SK-N-MC (cell line): Measurements from ENCODE around the gene NMRAL1.
A peak's percentile ranks its signal among the peaks of the same experiment; 100 is the strongest.

Source experiments
- DNase-seq: peaks from one replicate; pipeline ENCODE4 v3.0.0-alpha.2; 2011; ENCODE audit warnings: low read depth, low spot score
- H3K27ac ChIP-seq: fragments of 200-600 bp; sonication (generic); 2 replicates; pipeline ENCODE4 v1.5.1; 2016; ENCODE audit warnings: mixed run types
- H3K36me3 ChIP-seq: fragments of 200-600 bp; sonication (generic); 2 replicates; pipeline ENCODE4 v1.6.1; 2017; ENCODE audit warnings: antibody characterized with exemption, low read length, mixed read lengths; ENCODE audit not compliant: insufficient read depth
- H3K4me3 ChIP-seq: fragments of 200-600 bp; sonication (generic); 2 replicates; pipeline ENCODE4 v1.5.1; 2016
- H3K9ac ChIP-seq: fragments of 200-600 bp; sonication (generic); 2 replicates; pipeline ENCODE4 v1.8.0; 2017; ENCODE audit warnings: mixed run types, mixed read lengths; ENCODE audit not compliant: insufficient read length
- H3K9me3 ChIP-seq: fragments of 200-600 bp; sonication (generic); 2 replicates; pipeline ENCODE4 v1.6.1; 2017; ENCODE audit warnings: low read depth, mild to moderate bottlenecking, antibody characterized with exemption, low read length, moderate library complexity, mixed read lengths
- EZH2 ChIP-seq: fragments of 200-600 bp; sonication (generic); IDR thresholded peaks from one replicate; pipeline ENCODE4 v1.6.1; 2017; ENCODE audit warnings: antibody characterized with exemption
- FOXP2 ChIP-seq: optimal IDR thresholded peaks from 2 replicates; pipeline ENCODE3; 2011; ENCODE audit warnings: mild to moderate bottlenecking, moderate library complexity; ENCODE audit not compliant: insufficient read depth; ENCODE audit errors: extremely low read length, control extremely low read depth
- POLR2AphosphoS5 ChIP-seq: IDR thresholded peaks from 2 replicates; pipeline ENCODE4 v1.6.1; 2012; ENCODE audit warnings: mild to moderate bottlenecking, low read depth, low read length, borderline replicate concordance

Gene NMRAL1

DNA sequence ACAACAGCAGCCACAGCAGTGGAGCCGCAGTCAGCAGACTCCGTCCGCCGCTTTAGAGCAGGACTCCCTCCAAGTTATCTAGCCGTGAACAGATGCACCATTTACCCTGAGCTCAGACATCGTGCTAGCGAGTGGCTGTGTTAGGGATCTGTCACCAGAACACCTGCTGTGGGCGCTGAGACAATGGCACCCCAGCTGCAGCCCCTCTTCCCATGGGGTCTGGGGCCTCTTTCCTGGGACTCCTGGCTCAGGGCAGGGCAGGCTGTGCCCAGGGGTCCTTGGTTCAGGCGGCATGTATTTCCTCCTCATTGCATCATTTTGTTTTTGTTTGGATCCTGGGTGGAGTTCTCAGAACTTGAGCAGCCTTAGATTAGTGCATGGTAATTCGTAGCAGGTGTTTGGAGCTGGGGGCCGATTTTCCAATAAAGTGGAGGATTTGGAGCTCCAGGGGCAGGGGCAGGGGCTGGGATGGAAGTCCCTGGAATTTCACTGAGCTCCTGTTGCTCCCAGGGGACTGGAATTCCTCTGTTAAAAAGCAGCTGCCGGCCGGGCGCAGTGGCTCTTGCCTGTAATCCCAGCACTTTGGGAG, 23.4 kb downstream of the NMRAL1 start:
- DNase-seq = no peak
- H3K9me3 ChIP-seq = no peaks in the 10 kb centered on the region
- H3K9ac ChIP-seq = peak overlapping the region; percentile 69
- TF ChIP-seq FOXP2 = peak; percentile 87
- TF ChIP-seq POLR2AphosphoS5 = no peak
- TF ChIP-seq EZH2 = no peak
- peak overlapping the region; percentile 37; the same call in 1 of the 2 replicates for H3K4me3 ChIP-seq
- peak overlapping the region; percentile 94 for H3K27ac ChIP-seq
- peaks cover 82% of the 10 kb centered on the region for H3K36me3 ChIP-seq

DNA sequence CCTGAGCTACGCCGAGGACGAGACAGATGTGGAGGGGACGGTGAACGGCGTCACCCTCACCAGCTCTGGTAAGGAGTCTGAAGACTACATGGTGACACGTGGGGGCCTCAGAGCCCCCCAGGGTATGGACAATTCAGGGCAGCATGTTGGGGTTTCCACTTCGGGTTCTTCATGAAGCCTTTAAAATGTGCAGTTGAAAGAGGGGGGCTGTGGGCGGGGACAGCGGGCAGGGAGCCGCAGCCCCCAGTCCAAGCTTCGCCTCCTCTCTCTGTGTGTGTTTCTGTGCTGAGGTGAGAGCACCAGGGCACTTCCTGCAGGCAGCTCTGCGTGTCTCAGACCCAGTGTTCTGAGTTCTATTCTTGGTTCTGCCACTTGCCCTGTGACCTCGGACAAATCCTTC, 24.0 kb downstream of the NMRAL1 start:
- no peak for DNase-seq
- H3K36me3 ChIP-seq = peaks cover 79% of the 10 kb centered on the region
- H3K27ac ChIP-seq = peak overlapping the region; percentile 94
- no peak for TF ChIP-seq EZH2
- peak overlapping the region; percentile 69 for H3K9ac ChIP-seq
- no peaks in the 10 kb centered on the region for H3K9me3 ChIP-seq
- no peak overlapping the region; the same call in 1 of the 2 replicates for H3K4me3 ChIP-seq

DNA sequence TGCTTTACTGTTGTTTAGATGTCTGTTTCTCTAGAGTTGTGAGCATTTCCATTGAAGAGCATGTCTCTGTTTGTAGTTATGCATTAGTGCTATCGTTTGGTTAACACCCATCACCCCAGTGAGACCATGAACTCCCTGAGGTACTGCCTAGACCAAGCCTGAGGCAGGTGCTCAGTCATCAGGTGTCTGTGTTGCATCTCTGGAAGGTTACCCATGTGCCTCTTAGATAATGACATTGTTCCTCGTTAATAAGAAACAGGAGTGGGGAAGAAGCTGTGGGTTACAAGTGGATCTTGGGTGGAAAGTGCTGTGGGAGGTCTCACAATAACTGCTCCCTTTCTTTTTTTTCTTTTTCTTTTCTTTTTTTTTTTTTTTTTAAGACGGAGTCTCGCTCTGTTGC, 30.4 kb downstream of the NMRAL1 start:
- no peaks in the 10 kb centered on the region for H3K9me3 ChIP-seq
- no peak for DNase-seq
- H3K4me3 ChIP-seq = no peak overlapping the region
- no peak overlapping the region for H3K27ac ChIP-seq
- H3K9ac ChIP-seq = no peak overlapping the region
- TF ChIP-seq EZH2 (no peak), POLR2AphosphoS5 (no peak), FOXP2 (no peak)
- H3K36me3 ChIP-seq = peaks cover 87% of the 10 kb centered on the region

DNA sequence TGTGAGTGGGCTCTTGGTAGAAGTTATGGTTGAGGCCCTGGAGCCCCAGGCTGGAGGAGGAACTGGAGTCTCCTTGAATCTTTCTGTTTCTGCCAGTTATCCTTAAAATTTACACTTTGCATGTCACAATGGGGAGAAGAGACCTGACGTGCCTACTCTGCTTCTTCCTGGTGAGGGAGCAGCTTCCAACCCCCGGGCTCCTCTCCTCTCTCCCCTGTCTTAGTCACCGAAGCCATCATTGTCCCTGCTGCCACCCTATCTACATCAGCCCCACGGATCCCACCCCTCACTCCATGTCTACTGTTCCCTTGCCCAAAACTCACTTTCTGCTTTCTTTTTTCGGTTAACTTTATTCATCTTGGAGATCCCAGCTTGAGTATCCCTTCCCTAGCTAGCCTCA, 31.2 kb downstream of the NMRAL1 start:
- Histone ChIP-seq H3K4me3 (no peak overlapping the region), H3K36me3 (peaks cover 87% of the 10 kb centered on the region), H3K9ac (no peak overlapping the region), H3K27ac (no peak overlapping the region), H3K9me3 (no peaks in the 10 kb centered on the region)
- DNase-seq = no peak
- TF ChIP-seq POLR2AphosphoS5 (no peak), FOXP2 (no peak), EZH2 (no peak)

DNA sequence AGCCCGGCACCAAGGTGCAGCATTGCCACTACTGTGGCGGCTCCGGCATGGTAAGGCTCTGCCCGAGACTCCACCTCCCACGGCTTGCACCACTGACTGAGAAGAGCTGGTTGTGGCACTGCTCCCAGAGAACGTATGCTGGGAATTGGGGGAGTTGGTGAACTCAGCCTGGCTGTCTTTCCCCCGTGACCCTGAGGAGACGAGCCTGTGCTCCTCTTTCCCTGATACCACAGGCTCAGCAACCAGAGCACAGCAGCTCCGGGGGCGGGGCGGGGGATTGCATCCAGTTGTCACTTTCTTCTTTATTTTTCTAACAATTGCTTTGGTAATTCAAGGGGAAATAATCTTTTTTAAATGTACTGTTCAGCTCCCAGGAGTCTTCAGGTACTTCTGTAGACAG, 32.1 kb downstream of the NMRAL1 start:
- peaks cover 92% of the 10 kb centered on the region for H3K36me3 ChIP-seq
- no peak overlapping the region for H3K9ac ChIP-seq
- no peak for DNase-seq
- no peak for TF ChIP-seq POLR2AphosphoS5
- no peak for TF ChIP-seq EZH2
- no peak for TF ChIP-seq FOXP2
- no peaks in the 10 kb centered on the region for H3K9me3 ChIP-seq
- H3K27ac ChIP-seq = no peak overlapping the region
- H3K4me3 ChIP-seq = no peak overlapping the region

DNA sequence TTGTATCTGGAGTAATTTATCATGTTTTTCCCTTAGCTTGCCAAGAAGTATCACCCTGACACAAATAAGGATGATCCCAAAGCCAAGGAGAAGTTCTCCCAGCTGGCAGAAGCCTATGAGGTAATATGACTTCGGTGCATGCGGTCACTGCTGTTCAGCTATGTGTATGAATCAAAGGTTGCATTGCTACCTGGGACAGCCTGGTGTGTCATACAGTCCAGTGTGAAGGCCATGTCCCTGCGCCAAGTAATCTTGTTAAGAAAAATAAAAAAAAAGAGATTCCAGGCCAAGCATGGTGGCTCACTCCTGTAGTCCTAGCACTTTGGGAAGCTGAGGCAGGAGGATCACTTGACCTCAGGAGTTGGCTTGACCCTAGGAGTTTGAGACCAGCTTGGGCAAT, 37.1 kb downstream of the NMRAL1 start:
- H3K36me3 ChIP-seq = peaks cover 84% of the 10 kb centered on the region
- no peak overlapping the region for H3K4me3 ChIP-seq
- no peaks in the 10 kb centered on the region for H3K9me3 ChIP-seq
- no peak overlapping the region for H3K9ac ChIP-seq
- no peak for DNase-seq
- H3K27ac ChIP-seq = no peak overlapping the region
- TF ChIP-seq EZH2 (no peak), POLR2AphosphoS5 (no peak), FOXP2 (no peak)

DNA sequence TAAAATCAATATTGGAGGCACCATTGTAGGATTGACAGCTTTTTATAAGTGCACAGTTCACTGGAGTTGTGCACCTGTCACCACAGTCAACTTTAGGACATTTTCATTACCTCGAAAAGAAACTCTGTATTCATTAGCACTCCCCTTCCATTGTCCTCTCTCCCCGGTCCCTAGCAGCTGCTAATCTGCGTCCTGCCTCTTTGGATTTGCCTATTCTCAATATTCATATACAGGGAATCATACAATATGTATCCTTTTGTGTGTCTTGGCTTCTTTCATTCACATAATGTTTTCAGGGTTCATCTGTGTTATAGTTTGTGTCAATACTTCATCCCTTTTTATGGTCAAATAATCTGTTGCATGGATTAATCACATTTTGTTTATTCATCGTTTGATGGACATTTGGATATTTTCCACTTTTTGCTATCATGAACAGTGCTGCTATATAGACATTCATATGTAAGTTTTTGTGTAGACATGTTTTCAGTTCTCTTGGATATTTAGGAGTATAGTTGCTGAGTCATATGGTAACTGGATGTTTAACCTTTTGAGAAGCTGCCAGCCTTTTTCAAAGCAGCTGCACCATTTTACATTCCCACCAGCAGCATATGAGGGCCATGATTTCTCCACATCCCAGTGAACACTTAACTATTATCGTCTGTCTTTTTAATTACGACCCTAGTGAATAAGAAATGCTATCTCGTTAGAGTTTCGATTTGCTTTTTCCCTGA, 38.9 kb downstream of the NMRAL1 start:
- Histone ChIP-seq H3K36me3 (peaks cover 80% of the 10 kb centered on the region), H3K4me3 (no peak overlapping the region), H3K9me3 (no peaks in the 10 kb centered on the region), H3K27ac (no peak overlapping the region), H3K9ac (no peak overlapping the region)
- DNase-seq = no peak
- no peak for TF ChIP-seq EZH2
- TF ChIP-seq POLR2AphosphoS5 = no peak
- no peak for TF ChIP-seq FOXP2

DNA sequence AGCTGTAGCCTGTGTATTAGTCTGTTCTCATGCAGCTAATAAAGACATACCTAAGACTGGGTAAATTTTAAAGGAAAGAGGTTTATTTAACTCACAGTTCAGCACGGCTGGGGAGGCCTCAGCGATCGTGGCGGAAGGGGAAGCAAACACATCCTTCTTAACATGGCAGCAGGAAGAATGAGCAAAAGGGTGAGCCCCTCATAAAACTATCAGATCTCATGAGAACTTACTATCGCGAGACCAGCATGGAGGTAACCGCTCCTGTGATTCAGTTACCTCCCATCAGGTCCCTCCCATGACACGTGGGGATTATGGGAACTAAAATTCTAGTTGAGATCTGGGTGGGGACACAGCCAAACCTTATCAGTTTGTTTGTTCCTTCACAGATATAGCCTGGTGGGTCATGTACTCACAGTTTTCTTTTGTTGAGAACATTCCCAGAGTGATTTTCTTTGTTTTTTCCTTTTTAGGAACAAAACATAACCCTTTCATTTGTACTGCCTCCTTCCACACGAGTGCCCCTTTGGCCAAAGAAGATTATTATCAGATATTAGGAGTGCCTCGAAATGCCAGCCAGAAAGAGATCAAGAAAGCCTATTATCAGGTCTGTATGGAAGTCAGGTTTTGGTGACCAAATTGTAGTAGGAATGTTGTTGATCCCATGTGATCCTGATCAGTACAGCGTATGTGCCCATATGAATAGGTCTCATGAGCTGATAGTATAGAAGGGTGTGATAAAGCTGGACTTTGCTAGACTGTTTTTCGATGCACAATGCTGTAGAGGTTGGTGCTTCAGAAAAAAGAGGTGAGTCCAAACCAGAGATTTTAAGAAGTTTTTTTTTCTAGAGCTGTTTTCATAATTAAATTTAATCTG, 40.3 kb downstream of the NMRAL1 start:
- TF ChIP-seq FOXP2 = no peak
- TF ChIP-seq POLR2AphosphoS5 = no peak
- TF ChIP-seq EZH2 = no peak
- H3K27ac ChIP-seq = no peak overlapping the region
- H3K9me3 ChIP-seq = no peaks in the 10 kb centered on the region
- H3K9ac ChIP-seq = no peak overlapping the region
- H3K36me3 ChIP-seq = peaks cover 78% of the 10 kb centered on the region
- DNase-seq = no peak
- no peak overlapping the region for H3K4me3 ChIP-seq
